K562 (cell line): ENCODE results near the gene ARHGAP22. TPM values are rescaled to one million over a fixed set of nuclear protein-coding genes. Genes with fewer than 3 reads are reported as not detected.
A peak's percentile ranks its signal among the peaks of the same experiment; 100 is the strongest.

Experiments used
- ATF6 ChIP-seq: sonication (generic); formaldehyde crosslinking; IDR thresholded peaks from 2 replicates; pipeline ENCODE4 v1.4.0; 2020; ENCODE audit warnings: mild to moderate bottlenecking, missing genetic modification reagents
- CBX8 ChIP-seq: fragments of 200-600 bp; sonication (generic); IDR thresholded peaks from 2 replicates; pipeline ENCODE4 v1.6.1; 2012; ENCODE audit warnings: borderline replicate concordance, mixed run types, low read depth, mild to moderate bottlenecking, moderate library complexity, mixed read lengths, low read length, control low read depth, inconsistent platforms; ENCODE audit not compliant: poor library complexity, severe bottlenecking; ENCODE audit errors: extremely low read depth
- CC2D1A ChIP-seq: fragments of 450-650 bp; IDR thresholded peaks from 2 replicates; pipeline ENCODE4 v1.6.1; 2017; ENCODE audit warnings: mild to moderate bottlenecking
- CREB5 ChIP-seq: fragments of 250-450 bp; sonication (Bioruptor Pico); IDR thresholded peaks from 2 replicates; pipeline ENCODE4 v1.5.0; 2020; ENCODE audit warnings: mild to moderate bottlenecking
- EP300 ChIP-seq: IDR thresholded peaks from 2 replicates; pipeline ENCODE4 v1.6.1; 2012; ENCODE audit warnings: low read length, improper control_type of control experiment
- EP400 ChIP-seq: fragments of 450-650 bp; IDR thresholded peaks from 2 replicates; pipeline ENCODE4 v1.6.1; 2017; ENCODE audit warnings: antibody characterized with exemption, mild to moderate bottlenecking, moderate library complexity
- GTF2A2 ChIP-seq: IDR thresholded peaks from 2 replicates; pipeline ENCODE4 v1.6.1; 2016; ENCODE audit warnings: mild to moderate bottlenecking, missing genetic modification characterization, missing compliant biosample characterization
- HDGF ChIP-seq: fragments of 450-650 bp; IDR thresholded peaks from 2 replicates; pipeline ENCODE4 v1.6.1; 2016
- HMBOX1 ChIP-seq: sonication (generic); IDR thresholded peaks from 2 replicates; pipeline ENCODE4 v1.6.1; 2016
- HNRNPL ChIP-seq: fragments of 200-400 bp; formaldehyde crosslinking; IDR thresholded peaks from 2 replicates; pipeline ENCODE4 v1.6.1; 2017; ENCODE audit warnings: low read depth, mild to moderate bottlenecking, low read length
- MYBL2 ChIP-seq, 2 experiments: fragments of 450-650 bp in 1 of 2; sonication (generic) in 1 of 2; formaldehyde crosslinking in 1 of 2; IDR thresholded peaks; 2 replicates each; pipeline versions ENCODE4 v1.6.1 to v1.8.1; 2017 to 2022; ENCODE audit warnings: borderline replicate concordance in 1 of 2, inconsistent platforms in 1 of 2, low read depth in 1 of 2, mild to moderate bottlenecking in 1 of 2, missing genetic modification reagents in 1 of 2, moderate library complexity in 1 of 2
- NCOR1 ChIP-seq: fragments of 450-650 bp; IDR thresholded peaks from 2 replicates; pipeline ENCODE4 v1.6.1; 2016; ENCODE audit warnings: mild to moderate bottlenecking, moderate library complexity
- RBM17 ChIP-seq: fragments of 200-400 bp; formaldehyde crosslinking; IDR thresholded peaks from 2 replicates; pipeline ENCODE4 v1.6.1; 2017; ENCODE audit warnings: low read depth, mild to moderate bottlenecking, low read length, borderline replicate concordance
- SAFB ChIP-seq: fragments of 200-400 bp; formaldehyde crosslinking; IDR thresholded peaks from 2 replicates; pipeline ENCODE4 v1.6.1; 2017; ENCODE audit warnings: low read depth, low read length, borderline replicate concordance
- SETDB1 ChIP-seq: IDR thresholded peaks from one replicate; pipeline ENCODE4 v1.6.1; 2012; ENCODE audit warnings: low read length, control low read depth, inconsistent platforms
- TBL1XR1 ChIP-seq, 2 experiments: IDR thresholded peaks; 2 replicates each; pipeline ENCODE4 v1.6.1; 2012; ENCODE audit warnings: improper control_type of control experiment in 2 of 2, low read length in 2 of 2, mild to moderate bottlenecking in 1 of 2
- TEAD2 ChIP-seq: fragments of 450-650 bp; IDR thresholded peaks from 2 replicates; pipeline ENCODE4 v1.6.1; 2016; ENCODE audit warnings: missing genetic modification characterization, control low read depth, missing compliant biosample characterization
- TSC22D4 ChIP-seq: fragments of 450-650 bp; IDR thresholded peaks from 2 replicates; pipeline ENCODE4 v1.6.1; 2016; ENCODE audit warnings: missing genetic modification characterization, missing biosample characterization, control low read depth
- WHSC1 ChIP-seq: IDR thresholded peaks from one replicate; pipeline ENCODE4 v1.6.1; 2012; ENCODE audit warnings: low read length, control low read depth, inconsistent platforms
- ZFX ChIP-seq: sonication (generic); formaldehyde crosslinking; IDR thresholded peaks from 2 replicates; pipeline ENCODE4 v1.8.0; 2022; ENCODE audit warnings: mild to moderate bottlenecking, missing genetic modification reagents, moderate library complexity
- ZNF3 ChIP-seq: fragments of 250-450 bp; sonication (Bioruptor Pico); IDR thresholded peaks from 2 replicates; pipeline ENCODE4 v1.5.0; 2021; ENCODE audit warnings: mild to moderate bottlenecking, moderate library complexity
- ZNF324 ChIP-seq: fragments of 250-450 bp; sonication (Bioruptor Pico); IDR thresholded peaks from 2 replicates; pipeline ENCODE4 v1.4.0; 2020; ENCODE audit warnings: mild to moderate bottlenecking
- ZNF512 ChIP-seq: IDR thresholded peaks from 2 replicates; pipeline ENCODE4 v1.6.1; 2016; ENCODE audit warnings: missing genetic modification characterization, missing compliant biosample characterization
- ZNF589 ChIP-seq: fragments of 200-800 bp; sonication (Bioruptor generic); IDR thresholded peaks from 2 replicates; pipeline ENCODE4 v1.6.1; 2016; ENCODE audit warnings: low read depth, missing genetic modification characterization, missing compliant biosample characterization
- ZNF766 ChIP-seq: fragments of 200-800 bp; sonication (Bioruptor generic); conservative IDR thresholded peaks from 2 replicates; pipeline ENCODE4 v1.6.1; 2016; ENCODE audit warnings: missing genetic modification characterization, missing compliant biosample characterization
- polyA plus RNA-seq, 8 experiments: library from polyadenylated mRNA; depleted of rRNA in 4 of 8; stranded (reverse) in 5 of 8; unstranded in 3 of 8; fragments of >200 nt; fragmentation: Nextera tagmentation in 2 of 8; fragmentation: Illumina TruSeq in 1 of 8; extraction: Ambion mirVana in 2 of 8; extraction: Trizol in 1 of 8; gene quantifications; 2 replicates each; pipeline versions ENCODE4 v1.2.1 to v1.2.3, GENCODE V29; 2011 to 2014; ENCODE audit warnings: inconsistent platforms in 1 of 8, missing spikeins in 1 of 8
- total RNA-seq, 7 experiments: library from RNA; depleted of rRNA in 6 of 7; stranded (reverse); fragments of >200 nt in 6 of 7; fragmentation: Illumina TruSeq in 2 of 7; extraction: Trizol in 2 of 7; gene quantifications; 2 replicates each; pipeline versions ENCODE4 v1.2.1 to v1.2.3, GENCODE V29; 2011 to 2021; ENCODE audit warnings: low replicate concordance in 1 of 7

The ARHGAP22 gene
- total and polyA plus RNA-seq, 9 of the 15 experiments (the other 6 are each of a cell fraction or from before 2014, with no cell fraction given) = 1.3 to 28.1 (median 12.7) TPM

DNA sequence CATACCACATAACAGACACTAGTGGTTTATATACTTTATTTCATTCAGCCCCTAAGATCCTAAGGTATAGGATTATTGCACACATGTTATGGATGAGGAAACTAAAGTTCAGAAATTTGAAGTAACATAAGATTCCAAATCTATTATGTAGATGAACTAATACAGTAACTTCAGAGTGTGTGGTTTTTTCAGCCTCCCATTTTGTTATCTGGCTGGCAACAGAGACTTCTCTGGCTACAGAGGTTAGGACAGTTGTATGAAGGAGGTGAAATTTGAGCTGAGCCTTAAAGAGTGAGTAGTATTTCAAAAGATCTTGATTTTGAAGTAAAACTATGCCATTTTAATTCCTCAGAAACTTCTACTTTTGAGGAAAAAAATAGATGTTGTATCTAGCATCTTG, 173.0 kb downstream of the ARHGAP22 start (continued):
- TF ChIP-seq ZNF512 (tag) (no peak), ATF6 (CRISPR knock-in tag) (no peak), TEAD2 (tag) (no peak), CREB5 (CRISPR knock-in tag) (no peak), CBX8 (no peak), ZNF3 (CRISPR knock-in tag) (no peak), ZNF766 (CRISPR knock-in tag) (no peak; the same call in 1 of the 2 replicates), TSC22D4 (tag) (no peak), SETDB1 (no peak), GTF2A2 (tag) (no peak), WHSC1 (no peak), HDGF (no peak), RBM17 (no peak), EP400 (0 out of 2 replicates have a peak, but pooled peaks have one; percentile 13), ZNF324 (CRISPR knock-in tag) (no peak), SAFB (no peak), TBL1XR1 (IDR thresholded peaks at IDR 0.05; ENCODE audit: low read length in 2 of 2) (no peak), NCOR1 (peak; percentile 35; the same call in 1 of the 2 replicates), CC2D1A (no peak; the same call in 1 of the 2 replicates), MYBL2 (IDR thresholded peaks at IDR 0.05; ENCODE audit: low read depth) (0 out of 2 replicates have a peak, but pooled peaks have one; percentile 34), MYBL2 (CRISPR knock-in tag; IDR thresholded peaks at IDR 0.05; ENCODE audit: borderline replicate concordance) (no peak), HNRNPL (no peak), EP300 (peak; percentile 78; the same call in 1 of the 2 replicates), ZFX (CRISPR knock-in tag) (no peak), HMBOX1 (peak; percentile 48; the same call in 1 of the 2 replicates), ZNF589 (CRISPR knock-in tag) (no peak)
